SJCRH30 (cell line): ENCODE measurements around the gene SPRR3. TPM values are rescaled to one million over a fixed set of nuclear protein-coding genes. Genes with fewer than 3 reads are reported as not detected.

Source experiments
- DNase-seq, 2 experiments: peaks; one replicate each; pipeline ENCODE4 v3.0.0-alpha.2; 2015 to 2020
- H3K27ac ChIP-seq: fragments of 250-450 bp; sonication (Bioruptor Pico); 2 replicates; pipeline ENCODE4 v1.5.1; 2020; ENCODE audit warnings: mild to moderate bottlenecking, moderate library complexity
- H3K27me3 ChIP-seq: fragments of 250-450 bp; sonication (Bioruptor Pico); 2 replicates; pipeline ENCODE4 v1.5.1; 2020; ENCODE audit warnings: mild to moderate bottlenecking, moderate library complexity
- H3K36me3 ChIP-seq: fragments of 250-450 bp; sonication (Bioruptor Pico); 2 replicates; pipeline ENCODE4 v1.5.1; 2020; ENCODE audit warnings: mild to moderate bottlenecking, moderate library complexity
- H3K4me1 ChIP-seq: fragments of 250-450 bp; sonication (Bioruptor Pico); 2 replicates; pipeline ENCODE4 v1.5.1; 2020; ENCODE audit warnings: mild to moderate bottlenecking, moderate library complexity
- H3K4me3 ChIP-seq: fragments of 250-450 bp; sonication (Bioruptor Pico); 2 replicates; pipeline ENCODE4 v1.5.1; 2020; ENCODE audit warnings: mild to moderate bottlenecking, moderate library complexity
- H3K9me3 ChIP-seq: fragments of 250-450 bp; sonication (Bioruptor Pico); replicated peaks from 2 replicates; pipeline ENCODE4 v1.5.1; 2020; ENCODE audit warnings: mild to moderate bottlenecking, moderate library complexity
- total RNA-seq: library from RNA; depleted of rRNA; stranded (reverse); fragments of >200 nt; shearing (Covaris generic); gene quantifications from 2 replicates; pipeline ENCODE4 v1.2.3, GENCODE V29; 2014; rRNA removed

SPRR3 gene
- not detected in 2 replicates for total RNA-seq

GRCh38 chr1:153001382-153001781, at the start of gene SPRR3:
SPRR3 (plus strand) TSS chr1:153001749; CDS start chr1:153003021, 1,272 bp downstream.
- no peak for DNase-seq
- H3K27me3 ChIP-seq: no peaks in the 10 kb centered on the region
- no peak within 1 kb of the TSS for H3K27ac ChIP-seq
- no peaks in the 10 kb centered on the region for H3K4me1 ChIP-seq
- H3K4me3 ChIP-seq: no peak within 1 kb of the TSS
- H3K36me3 ChIP-seq: no peaks in the 10 kb centered on the region
- H3K9me3 ChIP-seq: no peaks in the 10 kb centered on the region

GRCh38 chr1:152953761-152954160, 47.8 kb upstream of the SPRR3 start:
- no peak overlapping the region for H3K27ac ChIP-seq
- H3K4me1 ChIP-seq: no peaks in the 10 kb centered on the region
- no peak overlapping the region for H3K4me3 ChIP-seq
- no peaks in the 10 kb centered on the region for H3K27me3 ChIP-seq
- H3K9me3 ChIP-seq: no peaks in the 10 kb centered on the region
- H3K36me3 ChIP-seq: no peaks in the 10 kb centered on the region
- DNase-seq: no peak

- Histone ChIP-seq H3K27me3 (no peaks in the 10 kb centered on the region), H3K36me3 (no peaks in the 10 kb centered on the region), H3K4me3 (no peak overlapping the region), H3K9me3 (no peaks in the 10 kb centered on the region), H3K27ac (no peak overlapping the region), H3K4me1 (no peaks in the 10 kb centered on the region)
- DNase-seq: no peak
Observed at GRCh38 chr1:152954436-152954835, 47.1 kb upstream of the SPRR3 start.

GRCh38 chr1:152957561-152957960, 44.0 kb upstream of the SPRR3 start:
- Histone ChIP-seq H3K4me1 (no peaks in the 10 kb centered on the region), H3K9me3 (no peaks in the 10 kb centered on the region), H3K4me3 (no peak overlapping the region), H3K27ac (no peak overlapping the region), H3K27me3 (no peaks in the 10 kb centered on the region), H3K36me3 (no peaks in the 10 kb centered on the region)
- DNase-seq: no peak

- no peak for DNase-seq
- no peak overlapping the region for H3K4me3 ChIP-seq
- H3K36me3 ChIP-seq: no peaks in the 10 kb centered on the region
- H3K9me3 ChIP-seq: no peaks in the 10 kb centered on the region
- no peak overlapping the region for H3K27ac ChIP-seq
- no peaks in the 10 kb centered on the region for H3K27me3 ChIP-seq
- H3K4me1 ChIP-seq: no peaks in the 10 kb centered on the region
Observed at GRCh38 chr1:152959273-152959672, 42.3 kb upstream of the SPRR3 start.

- Histone ChIP-seq H3K9me3 (no peaks in the 10 kb centered on the region), H3K27ac (no peak overlapping the region), H3K27me3 (no peaks in the 10 kb centered on the region), H3K4me3 (no peak overlapping the region), H3K36me3 (no peaks in the 10 kb centered on the region), H3K4me1 (no peaks in the 10 kb centered on the region)
- DNase-seq: no peak
Observed at GRCh38 chr1:152959801-152960451, 41.6 kb upstream of the SPRR3 start.

GRCh38 chr1:152960452-152961044, 41.0 kb upstream of the SPRR3 start:
- Histone ChIP-seq H3K27me3 (no peaks in the 10 kb centered on the region), H3K9me3 (no peaks in the 10 kb centered on the region), H3K27ac (no peak overlapping the region), H3K4me3 (no peak overlapping the region), H3K4me1 (no peaks in the 10 kb centered on the region), H3K36me3 (no peaks in the 10 kb centered on the region)
- no peak for DNase-seq

GRCh38 chr1:152961226-152961891, 40.2 kb upstream of the SPRR3 start:
- Histone ChIP-seq H3K4me3 (no peak overlapping the region), H3K9me3 (no peaks in the 10 kb centered on the region), H3K27ac (no peak overlapping the region), H3K27me3 (no peaks in the 10 kb centered on the region), H3K4me1 (no peaks in the 10 kb centered on the region), H3K36me3 (no peaks in the 10 kb centered on the region)
- no peak for DNase-seq

- H3K9me3 ChIP-seq: no peaks in the 10 kb centered on the region
- H3K36me3 ChIP-seq: no peaks in the 10 kb centered on the region
- no peak overlapping the region for H3K4me3 ChIP-seq
- no peaks in the 10 kb centered on the region for H3K4me1 ChIP-seq
- no peaks in the 10 kb centered on the region for H3K27me3 ChIP-seq
- no peak for DNase-seq
- H3K27ac ChIP-seq: no peak overlapping the region
Observed at GRCh38 chr1:152962876-152963415, 38.6 kb upstream of the SPRR3 start.

GRCh38 chr1:152964536-152964935, 37.0 kb upstream of the SPRR3 start:
- no peaks in the 10 kb centered on the region for H3K9me3 ChIP-seq
- no peaks in the 10 kb centered on the region for H3K36me3 ChIP-seq
- no peaks in the 10 kb centered on the region for H3K27me3 ChIP-seq
- no peak overlapping the region for H3K27ac ChIP-seq
- DNase-seq: no peak
- no peak overlapping the region for H3K4me3 ChIP-seq
- H3K4me1 ChIP-seq: no peaks in the 10 kb centered on the region

GRCh38 chr1:152965853-152966252, 35.7 kb upstream of the SPRR3 start:
- no peaks in the 10 kb centered on the region for H3K36me3 ChIP-seq
- DNase-seq: no peak
- no peak overlapping the region for H3K27ac ChIP-seq
- H3K4me1 ChIP-seq: no peaks in the 10 kb centered on the region
- H3K27me3 ChIP-seq: no peaks in the 10 kb centered on the region
- no peaks in the 10 kb centered on the region for H3K9me3 ChIP-seq
- H3K4me3 ChIP-seq: no peak overlapping the region

- H3K9me3 ChIP-seq: no peaks in the 10 kb centered on the region
- H3K4me1 ChIP-seq: no peaks in the 10 kb centered on the region
- H3K27me3 ChIP-seq: no peaks in the 10 kb centered on the region
- no peaks in the 10 kb centered on the region for H3K36me3 ChIP-seq
- H3K27ac ChIP-seq: no peak overlapping the region
- no peak for DNase-seq
- H3K4me3 ChIP-seq: no peak overlapping the region
Observed at GRCh38 chr1:152967201-152967600, 34.3 kb upstream of the SPRR3 start.

- H3K27me3 ChIP-seq: no peaks in the 10 kb centered on the region
- no peak overlapping the region for H3K27ac ChIP-seq
- H3K36me3 ChIP-seq: no peaks in the 10 kb centered on the region
- H3K4me1 ChIP-seq: no peaks in the 10 kb centered on the region
- no peak overlapping the region for H3K4me3 ChIP-seq
- no peak for DNase-seq
- no peaks in the 10 kb centered on the region for H3K9me3 ChIP-seq
Observed at GRCh38 chr1:152968248-152968647, 33.3 kb upstream of the SPRR3 start.

- Histone ChIP-seq H3K4me3 (no peak overlapping the region), H3K27me3 (no peaks in the 10 kb centered on the region), H3K27ac (no peak overlapping the region), H3K9me3 (no peaks in the 10 kb centered on the region), H3K36me3 (no peaks in the 10 kb centered on the region), H3K4me1 (no peaks in the 10 kb centered on the region)
- DNase-seq: no peak
Observed at GRCh38 chr1:152969036-152969435, 32.5 kb upstream of the SPRR3 start.

- no peak within 1 kb of the TSS for H3K27ac ChIP-seq
- H3K27me3 ChIP-seq: no peaks in the 10 kb centered on the region
- no peak for DNase-seq
- no peaks in the 10 kb centered on the region for H3K9me3 ChIP-seq
- H3K4me3 ChIP-seq: no peak within 1 kb of the TSS
- H3K4me1 ChIP-seq: no peaks in the 10 kb centered on the region
- H3K36me3 ChIP-seq: no peaks in the 10 kb centered on the region
Observed at GRCh38 chr1:152970495-152970894, 31.1 kb upstream of the SPRR3 start, which contains the start of gene SPRR4. SPRR4 (plus strand) TSS chr1:152970648; CDS start chr1:152971891, 1,243 bp downstream.
